KMS-11 (cell line): ENCODE data around the gene PDE1C.

Experiments used
- H2AFZ ChIP-seq: fragments of 200-600 bp; sonication (generic); 2 replicates; pipeline ENCODE4 v1.6.1; 2016; ENCODE audit warnings: antibody characterized with exemption, mixed run types, low read depth
- H3K27ac ChIP-seq: fragments of 200-600 bp; sonication (generic); 2 replicates; pipeline ENCODE4 v1.6.1; 2016; ENCODE audit warnings: mild to moderate bottlenecking, mixed run types
- H3K27me3 ChIP-seq: fragments of 200-600 bp; sonication (generic); 2 replicates; pipeline ENCODE4 v1.6.1; 2017; ENCODE audit warnings: mild to moderate bottlenecking, low read depth, mixed run types, moderate library complexity; ENCODE audit not compliant: insufficient read depth
- H3K36me3 ChIP-seq: fragments of 200-600 bp; sonication (generic); 2 replicates; pipeline ENCODE4 v1.6.1; 2017; ENCODE audit warnings: mild to moderate bottlenecking, mixed run types; ENCODE audit not compliant: insufficient read depth
- H3K4me1 ChIP-seq: fragments of 200-600 bp; sonication (generic); 2 replicates; pipeline ENCODE4 v1.6.1; 2016; ENCODE audit warnings: mild to moderate bottlenecking, low read depth, mixed run types; ENCODE audit not compliant: poor library complexity, severe bottlenecking
- H3K4me2 ChIP-seq: fragments of 200-600 bp; sonication (generic); 2 replicates; pipeline ENCODE4 v1.7.0; 2016; ENCODE audit warnings: mild to moderate bottlenecking, mixed run types
- H3K4me3 ChIP-seq: fragments of 200-600 bp; sonication (generic); IDR thresholded peaks from 2 replicates; pipeline ENCODE4 v1.6.1; 2017; ENCODE audit warnings: low read depth, low read length, mixed read lengths; ENCODE audit not compliant: insufficient read depth
- H3K79me2 ChIP-seq: fragments of 200-600 bp; sonication (generic); 2 replicates; pipeline ENCODE4 v1.6.1; 2016; ENCODE audit warnings: low read depth, mixed run types; ENCODE audit not compliant: insufficient read depth
- H3K9ac ChIP-seq: fragments of 200-600 bp; sonication (generic); 2 replicates; pipeline ENCODE4 v1.6.1; 2016; ENCODE audit warnings: mild to moderate bottlenecking, mixed run types
- H4K20me1 ChIP-seq: fragments of 200-600 bp; sonication (generic); 2 replicates; pipeline ENCODE4 v1.6.1; 2016; ENCODE audit warnings: mild to moderate bottlenecking, mixed run types; ENCODE audit not compliant: insufficient read depth
- TF ChIP-seq, protein P1 (sequence below): fragments of 200-600 bp; sonication (generic); conservative IDR thresholded peaks from 2 replicates; pipeline ENCODE4 v1.6.1; 2017; ENCODE audit warnings: low read depth, mild to moderate bottlenecking, antibody characterized with exemption, low read length, moderate library complexity, mixed read lengths

Gene PDE1C

DNA sequence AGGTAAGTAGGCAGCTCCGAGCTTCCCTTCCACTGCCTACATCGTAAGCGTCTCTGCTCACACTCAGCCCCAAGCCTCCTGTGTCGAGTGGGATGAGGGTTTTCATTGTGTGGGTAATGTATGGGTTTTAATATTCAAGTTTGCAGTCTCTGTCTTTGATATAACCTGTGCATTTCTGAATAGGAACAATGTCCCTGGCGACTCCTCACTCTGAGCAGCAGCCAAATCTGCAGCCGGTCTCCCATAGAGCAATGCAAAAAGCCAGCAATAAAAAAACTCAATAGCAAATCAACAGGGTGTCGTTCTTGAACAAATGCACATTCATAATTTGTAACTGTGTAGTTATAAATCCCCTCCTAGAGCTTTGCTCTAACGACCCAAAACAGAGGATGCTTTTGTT lies 349.8 kb downstream of the PDE1C start:
- Histone ChIP-seq H3K36me3 (no peaks in the 10 kb centered on the region), H3K4me3 (no peak overlapping the region), H3K4me2 (no peak overlapping the region), H3K4me1 (no peaks in the 10 kb centered on the region), H3K27ac (no peak overlapping the region), H4K20me1 (no peaks in the 10 kb centered on the region), H3K9ac (no peak overlapping the region), H3K27me3 (no peaks in the 10 kb centered on the region), H2AFZ (no peak overlapping the region), H3K79me2 (no peaks in the 10 kb centered on the region)
- TF ChIP-seq, protein P1, sequence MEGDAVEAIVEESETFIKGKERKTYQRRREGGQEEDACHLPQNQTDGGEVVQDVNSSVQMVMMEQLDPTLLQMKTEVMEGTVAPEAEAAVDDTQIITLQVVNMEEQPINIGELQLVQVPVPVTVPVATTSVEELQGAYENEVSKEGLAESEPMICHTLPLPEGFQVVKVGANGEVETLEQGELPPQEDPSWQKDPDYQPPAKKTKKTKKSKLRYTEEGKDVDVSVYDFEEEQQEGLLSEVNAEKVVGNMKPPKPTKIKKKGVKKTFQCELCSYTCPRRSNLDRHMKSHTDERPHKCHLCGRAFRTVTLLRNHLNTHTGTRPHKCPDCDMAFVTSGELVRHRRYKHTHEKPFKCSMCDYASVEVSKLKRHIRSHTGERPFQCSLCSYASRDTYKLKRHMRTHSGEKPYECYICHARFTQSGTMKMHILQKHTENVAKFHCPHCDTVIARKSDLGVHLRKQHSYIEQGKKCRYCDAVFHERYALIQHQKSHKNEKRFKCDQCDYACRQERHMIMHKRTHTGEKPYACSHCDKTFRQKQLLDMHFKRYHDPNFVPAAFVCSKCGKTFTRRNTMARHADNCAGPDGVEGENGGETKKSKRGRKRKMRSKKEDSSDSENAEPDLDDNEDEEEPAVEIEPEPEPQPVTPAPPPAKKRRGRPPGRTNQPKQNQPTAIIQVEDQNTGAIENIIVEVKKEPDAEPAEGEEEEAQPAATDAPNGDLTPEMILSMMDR: no peak

DNA sequence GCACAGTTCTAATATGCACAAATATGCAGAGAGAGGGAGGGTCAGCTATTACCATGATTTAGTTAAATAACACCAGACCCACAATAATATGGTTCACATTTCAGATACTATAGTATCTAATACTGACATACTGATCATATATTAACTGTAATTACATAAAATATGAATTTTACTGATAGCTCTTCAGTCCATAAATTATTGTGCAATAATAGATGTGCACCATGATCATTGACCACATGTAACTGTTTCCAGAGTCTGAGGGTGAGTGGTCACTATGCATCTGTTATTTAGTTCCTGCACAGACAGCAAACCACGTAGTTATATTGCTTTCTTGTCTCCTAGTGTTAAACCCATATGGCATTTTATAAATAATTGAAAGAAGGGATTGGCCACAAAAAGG lies 353.9 kb downstream of the PDE1C start:
- Histone ChIP-seq H4K20me1 (no peaks in the 10 kb centered on the region), H3K4me3 (no peak overlapping the region), H3K9ac (no peak overlapping the region), H3K4me2 (no peak overlapping the region), H3K79me2 (no peaks in the 10 kb centered on the region), H2AFZ (no peak overlapping the region), H3K36me3 (no peaks in the 10 kb centered on the region), H3K4me1 (no peaks in the 10 kb centered on the region), H3K27ac (no peak overlapping the region), H3K27me3 (no peaks in the 10 kb centered on the region)
- TF ChIP-seq, protein P1: no peak

DNA sequence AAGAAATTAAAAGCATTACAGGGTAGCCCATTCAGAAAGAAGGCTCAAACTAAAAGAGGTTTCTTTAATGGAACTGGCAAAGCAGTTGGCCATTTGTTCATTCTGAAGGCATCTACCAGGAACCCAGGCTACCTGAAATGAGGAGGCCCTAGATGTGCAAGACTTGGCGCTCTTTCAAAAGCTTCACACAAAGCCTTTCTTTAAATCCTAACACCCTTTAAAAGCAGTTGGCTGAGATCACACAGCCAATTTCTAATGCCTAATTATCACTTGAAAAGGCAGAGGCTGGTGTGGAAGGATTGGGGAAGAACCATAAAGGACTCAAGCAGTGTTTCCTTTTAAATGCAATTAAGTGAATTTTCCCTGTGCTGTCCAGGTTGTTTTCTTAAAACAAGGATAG lies 360.0 kb downstream of the PDE1C start:
- TF ChIP-seq, protein P1: no peak
- Histone ChIP-seq H3K4me1 (no peaks in the 10 kb centered on the region), H3K27ac (no peak overlapping the region), H3K9ac (no peak overlapping the region), H2AFZ (no peak overlapping the region), H3K27me3 (no peaks in the 10 kb centered on the region), H3K4me2 (no peak overlapping the region), H3K36me3 (no peaks in the 10 kb centered on the region), H3K4me3 (no peak overlapping the region), H4K20me1 (no peaks in the 10 kb centered on the region), H3K79me2 (no peaks in the 10 kb centered on the region)

DNA sequence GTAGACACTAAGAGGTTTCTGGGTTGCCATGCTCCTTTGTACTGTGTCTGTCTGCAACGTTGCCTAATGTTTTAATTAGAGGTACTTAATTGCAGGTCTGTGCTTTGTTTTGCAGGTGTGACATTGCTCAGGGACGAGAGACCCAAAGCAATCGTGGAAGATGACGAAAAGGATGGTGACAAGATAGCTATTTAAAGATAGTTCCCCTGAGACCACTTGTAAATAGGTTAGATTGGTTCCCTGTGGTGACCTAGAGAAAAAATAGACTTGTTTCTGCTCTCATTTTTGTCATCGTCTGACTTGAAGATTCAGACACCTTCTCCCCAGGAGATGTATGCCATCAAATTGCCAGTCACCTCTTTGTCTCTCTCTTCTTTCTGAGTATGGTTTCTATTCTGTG lies 363.1 kb downstream of the PDE1C start:
- Histone ChIP-seq H3K4me2 (no peak overlapping the region), H3K4me1 (no peaks in the 10 kb centered on the region), H3K27me3 (no peaks in the 10 kb centered on the region), H2AFZ (no peak overlapping the region), H3K4me3 (no peak overlapping the region), H3K79me2 (no peaks in the 10 kb centered on the region), H4K20me1 (no peaks in the 10 kb centered on the region), H3K9ac (no peak overlapping the region), H3K27ac (no peak overlapping the region), H3K36me3 (no peaks in the 10 kb centered on the region)
- TF ChIP-seq, protein P1: no peak

DNA sequence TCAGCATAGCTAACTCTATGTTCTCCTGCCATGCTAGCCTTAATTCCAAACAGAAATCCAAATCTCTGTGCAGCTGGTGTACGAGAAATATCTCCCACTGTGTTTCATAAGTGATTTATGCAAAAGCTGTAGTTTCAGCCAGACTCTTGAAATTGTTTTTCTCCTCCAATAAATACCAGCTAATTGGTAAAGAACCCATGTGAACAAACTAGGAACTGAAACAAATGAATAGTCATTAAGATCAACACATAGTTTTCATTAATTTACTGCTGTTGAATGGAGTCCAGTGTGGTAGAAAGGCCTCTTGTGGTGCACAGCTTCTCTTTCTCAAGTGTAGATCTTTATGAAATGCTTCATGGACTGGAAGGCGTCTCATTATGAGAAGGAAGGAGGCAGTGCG lies 364.8 kb downstream of the PDE1C start:
- Histone ChIP-seq H3K9ac (no peak overlapping the region), H3K4me3 (no peak overlapping the region), H3K27ac (no peak overlapping the region), H4K20me1 (no peaks in the 10 kb centered on the region), H3K36me3 (no peaks in the 10 kb centered on the region), H3K4me2 (no peak overlapping the region), H3K27me3 (no peaks in the 10 kb centered on the region), H3K79me2 (no peaks in the 10 kb centered on the region), H3K4me1 (no peaks in the 10 kb centered on the region), H2AFZ (no peak overlapping the region)
- TF ChIP-seq, protein P1: no peak
